Stimulated activated CD8-positive, alpha-beta memory T cell treated with anti-CD3 and anti-CD28 coated beads, Interleukin-4, amount 100 ng/mL, for 24 hours (primary cell): Measurements from ENCODE around the gene CIAPIN1.

Experiments used
- DNase-seq: peaks from one replicate; pipeline ENCODE4 v3.0.0-alpha.2; 2020; ENCODE audit warnings: low read depth

The CIAPIN1 gene

DNA sequence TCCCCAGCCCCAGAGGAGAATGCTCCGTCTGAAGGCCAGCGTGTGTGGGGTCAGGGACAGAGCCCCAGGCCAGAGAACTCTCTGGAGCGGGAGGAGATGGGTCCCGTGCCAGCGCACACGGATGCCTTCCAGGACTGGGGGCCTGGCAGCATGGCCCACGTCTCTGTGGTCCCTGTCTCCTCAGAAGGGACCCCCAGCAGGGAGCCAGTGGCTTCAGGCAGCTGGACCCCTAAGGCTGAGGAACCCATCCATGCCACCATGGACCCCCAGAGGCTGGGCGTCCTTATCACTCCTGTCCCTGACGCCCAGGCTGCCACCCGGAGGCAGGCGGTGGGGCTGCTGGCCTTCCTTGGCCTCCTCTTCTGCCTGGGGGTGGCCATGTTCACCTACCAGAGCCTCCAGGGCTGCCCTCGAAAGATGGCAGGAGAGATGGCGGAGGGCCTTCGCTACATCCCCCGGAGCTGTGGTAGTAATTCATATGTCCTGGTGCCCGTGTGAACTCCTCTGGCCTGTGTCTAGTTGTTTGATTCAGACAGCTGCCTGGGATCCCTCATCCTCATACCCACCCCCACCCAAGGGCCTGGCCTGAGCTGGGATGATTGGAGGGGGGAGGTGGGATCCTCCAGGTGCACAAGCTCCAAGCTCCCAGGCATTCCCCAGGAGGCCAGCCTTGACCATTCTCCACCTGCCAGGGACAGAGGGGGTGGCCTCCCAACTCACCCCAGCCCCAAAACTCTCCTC is 64.5 kb downstream of the CIAPIN1 start:
- DNase-seq = no peak

DNA sequence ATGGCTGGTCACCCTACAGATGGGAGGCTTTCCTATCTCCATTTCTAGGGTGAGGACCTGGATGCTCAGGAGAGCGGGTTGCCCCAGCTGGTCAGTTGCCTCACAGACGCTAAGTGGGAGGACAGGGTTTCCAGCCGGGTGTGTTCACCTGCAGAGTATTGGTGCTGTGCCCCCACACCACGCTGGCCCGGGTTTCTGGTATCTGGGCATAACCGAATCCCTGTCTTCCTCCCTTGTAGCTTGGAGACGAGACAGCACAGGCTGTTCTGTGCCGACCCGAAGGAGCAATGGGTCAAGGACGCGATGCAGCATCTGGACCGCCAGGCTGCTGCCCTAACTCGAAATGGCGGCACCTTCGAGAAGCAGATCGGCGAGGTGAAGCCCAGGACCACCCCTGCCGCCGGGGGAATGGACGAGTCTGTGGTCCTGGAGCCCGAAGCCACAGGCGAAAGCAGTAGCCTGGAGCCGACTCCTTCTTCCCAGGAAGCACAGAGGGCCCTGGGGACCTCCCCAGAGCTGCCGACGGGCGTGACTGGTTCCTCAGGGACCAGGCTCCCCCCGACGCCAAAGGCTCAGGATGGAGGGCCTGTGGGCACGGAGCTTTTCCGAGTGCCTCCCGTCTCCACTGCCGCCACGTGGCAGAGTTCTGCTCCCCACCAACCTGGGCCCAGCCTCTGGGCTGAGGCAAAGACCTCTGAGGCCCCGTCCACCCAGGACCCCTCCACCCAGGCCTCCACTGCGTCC is 65.2 kb downstream of the CIAPIN1 start:
- no peak for DNase-seq

DNA sequence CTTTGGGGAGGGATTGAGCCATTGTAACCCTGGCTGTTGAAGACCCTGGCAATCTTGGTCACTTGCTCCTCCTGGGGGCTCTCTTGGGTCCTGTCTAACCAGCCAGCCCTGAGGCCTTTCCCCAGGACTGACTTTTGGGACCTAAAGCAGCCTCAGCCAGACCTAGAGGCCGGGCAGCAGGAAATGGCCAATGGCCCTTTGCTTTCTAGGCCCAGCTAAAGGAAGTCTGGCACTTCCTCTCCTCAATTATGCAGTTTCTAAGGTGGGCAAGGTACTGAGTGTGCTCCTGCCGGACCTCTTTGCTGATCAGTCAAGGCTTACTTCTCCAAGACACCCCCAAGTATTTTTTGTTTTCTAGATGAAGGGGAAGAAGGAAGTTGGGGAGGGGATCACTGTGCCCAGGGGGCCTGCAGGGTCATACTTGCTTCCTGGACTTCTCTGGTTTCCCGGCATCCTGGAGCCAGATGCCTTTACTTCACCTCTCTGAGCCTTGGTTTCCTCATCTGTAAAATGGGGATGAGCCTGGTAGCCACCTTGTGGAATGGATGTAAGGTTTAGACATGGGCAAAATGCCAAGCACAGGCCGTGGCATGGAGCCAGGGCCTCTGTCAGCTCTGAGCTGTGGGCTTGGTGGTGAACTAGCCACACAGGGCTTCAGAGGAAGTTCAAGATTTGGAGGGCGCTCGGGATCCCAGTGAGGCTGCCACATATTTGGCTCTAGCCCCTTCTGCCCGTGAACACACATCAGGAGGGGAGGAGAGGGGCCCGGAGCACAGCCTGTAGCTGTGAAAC is 66.3 kb downstream of the CIAPIN1 start:
- DNase-seq = no peak

DNA sequence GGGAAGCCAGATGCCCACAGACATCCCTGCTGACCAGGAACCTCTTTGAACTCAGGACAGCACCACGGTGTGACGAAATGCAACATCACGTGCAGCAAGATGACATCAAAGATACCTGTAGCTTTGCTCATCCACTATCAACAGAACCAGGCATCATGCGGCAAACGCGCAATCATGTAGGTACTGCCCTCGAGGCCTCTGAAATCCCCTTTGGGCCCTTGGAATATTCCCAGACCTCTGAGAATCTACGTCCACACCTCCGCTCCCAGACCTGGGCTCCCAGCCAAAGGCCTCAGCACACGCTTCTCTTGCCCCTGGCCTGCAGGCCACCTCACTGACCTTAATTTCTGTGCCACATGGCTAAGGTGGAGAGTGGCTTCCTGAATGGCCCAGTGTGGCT is 67.6 kb downstream of the CIAPIN1 start:
- DNase-seq = no peak
